Measurements from ENCODE around the gene FFAR3. TPM values are rescaled to one million over a fixed set of nuclear protein-coding genes. Genes with fewer than 3 reads are reported as not detected.

Gene FFAR3
- total and polyA plus RNA-seq, 12 donors, result 0.11 to 0.18 (median 0.17) TPM; not detected in 8

- no peaks in the 10 kb centered on the region for H3K9me3 ChIP-seq (replicated peaks in 1 of 3)
- 75 to 81% (median 78%) methylated on average over 5 of the region's 5 CpGs for WGBS, 4 donors
- peak in 1 of 7 donors; percentile 21 for DNase-seq
- H3K4me1 ChIP-seq (replicated peaks in 1 of 2), result peaks cover 0 to 11% of the 10 kb centered on the region in 2 donors
- TF ChIP-seq CTCF (IDR thresholded peaks at IDR 0.05) (no peak), POLR2A (IDR thresholded peaks at IDR 0.05) (no peak)
- no peaks in the 10 kb centered on the region for H3K27me3 ChIP-seq
- no peak overlapping the region for H3K27ac ChIP-seq
- H3K4me3 ChIP-seq, result no peak overlapping the region
- intact Hi-C loops (cut with DNase I), result no loop called here
- no peaks in the 10 kb centered on the region for H3K36me3 ChIP-seq (replicated peaks in 1 of 2)
Observed at GRCh38 chr19:35392742-35393715, 34.8 kb downstream of the FFAR3 start.

- no peak overlapping the region for H3K4me3 ChIP-seq
- H3K27ac ChIP-seq, result peak overlapping the region in 2 of 5 donors; percentile 31 to 42
- intact Hi-C loops (cut with DNase I), result no loop called here
- peaks cover 0 to 11% of the 10 kb centered on the region in 2 donors for H3K4me1 ChIP-seq (replicated peaks in 1 of 2)
- TF ChIP-seq CTCF (IDR thresholded peaks at IDR 0.05), result no peak
- no peak for TF ChIP-seq POLR2A (IDR thresholded peaks at IDR 0.05)
- H3K36me3 ChIP-seq (replicated peaks in 1 of 2), result no peaks in the 10 kb centered on the region
- no peaks in the 10 kb centered on the region for H3K9me3 ChIP-seq (replicated peaks in 1 of 3)
- no peaks in the 10 kb centered on the region for H3K27me3 ChIP-seq
- 35 to 40% (median 36%) methylated on average over 18 to 19 of the region's 19 CpGs for WGBS, 4 donors
- DNase-seq, result peak; percentile 48 to 90 (median 77)
Observed at GRCh38 chr19:35395382-35396199, 37.3 kb downstream of the FFAR3 start.

DNA sequence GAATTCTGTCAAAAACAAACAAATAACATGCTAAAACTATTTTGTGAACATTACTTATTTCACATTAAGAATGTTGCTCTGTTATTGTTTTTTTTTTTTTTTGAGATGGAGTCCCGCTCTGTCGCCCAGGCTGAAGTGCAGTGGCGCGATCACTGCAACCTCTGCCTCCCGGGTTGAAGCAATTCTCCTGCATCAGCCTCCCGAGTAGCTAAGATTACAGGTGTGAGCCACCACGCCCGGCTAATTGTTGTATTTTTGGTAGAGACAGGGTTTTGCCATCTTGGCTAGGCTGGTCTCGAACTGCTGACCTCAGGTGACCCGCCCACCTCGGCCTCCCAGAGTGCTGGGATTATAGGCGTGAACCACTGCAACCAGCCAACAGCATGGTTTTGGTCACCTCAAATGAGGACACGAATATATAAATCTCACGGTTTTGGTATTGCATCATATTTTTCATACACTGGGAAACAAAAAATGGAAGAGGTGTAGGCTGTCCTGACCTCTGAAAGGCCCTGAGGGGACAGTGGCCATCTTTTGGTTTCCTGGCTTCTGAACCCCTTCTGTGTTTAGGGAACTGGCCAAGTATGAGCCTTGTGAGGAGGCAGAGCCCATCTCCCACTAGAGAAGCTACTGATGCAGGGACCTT, 38.1 kb downstream of the FFAR3 start:
- H3K36me3 ChIP-seq (replicated peaks in 1 of 2), result no peaks in the 10 kb centered on the region
- WGBS, 4 donors, result 79 to 85% (median 82%) methylated on average over 14 of the region's 14 CpGs
- no peak for DNase-seq
- peaks cover 0 to 11% of the 10 kb centered on the region in 2 donors for H3K4me1 ChIP-seq (replicated peaks in 1 of 2)
- H3K9me3 ChIP-seq (replicated peaks in 1 of 3), result no peaks in the 10 kb centered on the region
- TF ChIP-seq CTCF (IDR thresholded peaks at IDR 0.05) (no peak), POLR2A (IDR thresholded peaks at IDR 0.05) (no peak)
- no peaks in the 10 kb centered on the region for H3K27me3 ChIP-seq
- H3K27ac ChIP-seq, result peak overlapping the region in 1 of 5 donors; percentile 42
- no peak overlapping the region for H3K4me3 ChIP-seq
- intact Hi-C loops (cut with DNase I), result no loop called here
